Spleen (tissue), 11 donors: ENCODE results near the gene GNAZ. TPM values are rescaled to one million over a fixed set of nuclear protein-coding genes. Genes with fewer than 3 reads are reported as not detected.

ENCODE experiments used
- DNase-seq: peaks from one replicate; pipeline ENCODE4 v3.0.0-alpha.2; 2020
- H3K27ac ChIP-seq, 8 donors: fragments of 200-600 bp; sonication (generic) in 7 of 8; 1 replicate in 4 of 8; 2 replicates in 4 of 8; pipeline versions ENCODE4 v1.5.0 to v1.8.0; 2016 to 2021; ENCODE audit warnings: inconsistent platforms in 4 of 8, mild to moderate bottlenecking in 4 of 8, moderate library complexity in 1 of 8
- H3K27me3 ChIP-seq, 7 donors: fragments of 200-600 bp; sonication (generic) in 6 of 7; replicated peaks in 1 of 7; 1 replicate in 4 of 7; 2 replicates in 3 of 7; pipeline versions ENCODE4 v1.5.0 to v1.8.0; 2016 to 2021; ENCODE audit warnings: inconsistent platforms in 3 of 7, mild to moderate bottlenecking in 1 of 7
- H3K36me3 ChIP-seq, 6 donors: fragments of 200-600 bp; sonication (generic) in 5 of 6; 1 replicate in 4 of 6; 2 replicates in 2 of 6; pipeline versions ENCODE4 v1.5.0 to v1.8.0; 2016 to 2021; ENCODE audit warnings: inconsistent platforms in 2 of 6
- H3K4me1 ChIP-seq, 6 donors: fragments of 200-600 bp; sonication (generic) in 5 of 6; 1 replicate in 3 of 6; 2 replicates in 3 of 6; pipeline versions ENCODE4 v1.5.0 to v1.8.0; 2016 to 2021; ENCODE audit warnings: inconsistent platforms in 3 of 6
- H3K4me3 ChIP-seq, 8 donors: fragments of 200-600 bp; sonication (generic) in 7 of 8; 1 replicate in 4 of 8; 2 replicates in 4 of 8; pipeline versions ENCODE4 v1.5.0 to v1.8.0; 2016 to 2021; ENCODE audit warnings: inconsistent platforms in 4 of 8, mild to moderate bottlenecking in 4 of 8, moderate library complexity in 2 of 8
- H3K9me3 ChIP-seq, 8 donors: fragments of 200-600 bp; sonication (generic) in 7 of 8; 1 replicate in 4 of 8; 2 replicates in 4 of 8; pipeline versions ENCODE4 v1.5.0 to v1.8.0; 2016 to 2021; ENCODE audit warnings: inconsistent platforms in 4 of 8
- CTCF ChIP-seq, 11 experiments: fragments of 200-600 bp in 7 of 11; fragments of 450-650 bp in 4 of 11; sonication (generic) in 4 of 11; IDR thresholded peaks in 8 of 11; conservative IDR thresholded peaks in 3 of 11; 1 replicate in 7 of 11; 2 replicates in 4 of 11; pipeline versions ENCODE4 v1.4.0 to v1.8.0; 2016 to 2021; ENCODE audit warnings: antibody characterized with exemption in 11 of 11, inconsistent platforms in 4 of 11, mild to moderate bottlenecking in 1 of 11
- POLR2A ChIP-seq, 3 donors: fragments of 450-650 bp; IDR thresholded peaks; one replicate each; pipeline ENCODE4 v1.5.1; 2017; ENCODE audit warnings: antibody characterized with exemption in 3 of 3, mild to moderate bottlenecking in 1 of 3
- POLR2AphosphoS5 ChIP-seq, 3 donors: sonication (generic); formaldehyde crosslinking; IDR thresholded peaks; one replicate each; pipeline ENCODE4 v1.5.1; 2017; ENCODE audit warnings: antibody characterized with exemption in 3 of 3
- WGBS, 5 donors: extraction: QIAGEN DNeasy Blood & Tissue Kit in 3 of 5; methylation state at CpG; one replicate each; pipeline versions ENCODE4 v1.1.5 to v1.1.7; 2013 to 2018; 5-methylcytosine and 5-hydroxymethylcytosine counted together
- intact Hi-C: fragments of 100-400 bp; cut with DNase I; formaldehyde crosslinking; loops from one replicate; pipeline ENCODE4 v1.15.0; 2023; ENCODE audit warnings: low total_unique reads
- polyA plus RNA-seq, 3 donors: library from polyadenylated mRNA; stranded (reverse); fragments of 200-250 nt; gene quantifications; one replicate each; pipeline ENCODE4 v1.2.1, GENCODE V29; 2013
- total RNA-seq, 7 donors: library from RNA; depleted of rRNA in 3 of 7; stranded (reverse); fragments of >200 nt in 3 of 7; fragmentation: NEBNext Ultra II Directional in 4 of 7; extraction: Animal tissue kit (Norgen Biotek cat#: 25700) in 4 of 7; gene quantifications; one replicate each; pipeline versions ENCODE4 v1.1.0 to v1.2.1, GENCODE V29; 2016 to 2021
- donor health status: healthy with polysubstance abuse.
- donor health status: DM: no; HTN: no; CAD: no; lungs with moderate emphysema.
- donor health status: DM: no; HTN: no; CAD: no.
- donor health status: Bipolar disorder and iron deficiency.
- donor health status: healthy.
- donor health status: DM: no; HTN: no; CAD: no.
- donor health status: DM: yes; HTN: yes; CAD: no.

Gene GNAZ
- total and polyA plus RNA-seq, 10 donors = 2.3 to 11.8 (median 6.8) TPM

DNA sequence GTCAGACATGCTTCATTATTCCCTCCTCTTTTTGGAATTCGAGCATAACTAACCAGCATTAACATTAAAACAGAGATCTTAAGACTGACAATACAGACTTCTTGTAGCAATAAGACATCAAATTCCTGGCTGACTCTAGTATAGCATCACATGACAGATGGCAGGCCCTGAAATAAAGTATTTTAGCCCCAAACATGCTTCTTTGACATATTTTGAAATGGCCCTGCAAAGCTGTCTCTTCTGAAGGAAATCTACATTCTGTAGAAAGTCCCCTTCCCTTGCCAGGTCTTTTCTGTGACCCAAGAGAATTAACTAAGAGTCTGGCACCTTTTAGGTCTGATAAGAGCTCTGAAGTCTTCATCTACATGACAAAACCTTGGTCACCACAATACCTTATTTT lies 38.5 kb upstream of the GNAZ start:
- no peaks in the 10 kb centered on the region for H3K27me3 ChIP-seq
- no peak for DNase-seq
- intact Hi-C loops = loop anchor here (10.0 kb wide), 1 partner anchor 57 kb away; no protein-coding TSS in a partner anchor
- no peaks in the 10 kb centered on the region for H3K36me3 ChIP-seq
- WGBS, 5 donors = 64 to 91% (median 79%) methylated on average over 1 of the region's 1 CpG
- peaks cover 5 to 26% (median 22%) of the 10 kb centered on the region in 6 donors for H3K4me1 ChIP-seq
- H3K4me3 ChIP-seq = no peak overlapping the region
- TF ChIP-seq POLR2AphosphoS5 (IDR thresholded peaks at IDR 0.05) (no peak), CTCF (IDR thresholded peaks at IDR 0.05 in 8 of 11, conservative IDR thresholded peaks at IDR 0.05 in 3 of 11) (no peak), POLR2A (IDR thresholded peaks at IDR 0.05) (no peak)
- H3K27ac ChIP-seq = no peak overlapping the region
- no peaks in the 10 kb centered on the region for H3K9me3 ChIP-seq

GRCh38 chr22:23032658-23033057 lies 37.7 kb upstream of the GNAZ start:
- WGBS, 5 donors = 79 to 94% (median 92%) methylated on average over 4 of the region's 4 CpGs

DNA sequence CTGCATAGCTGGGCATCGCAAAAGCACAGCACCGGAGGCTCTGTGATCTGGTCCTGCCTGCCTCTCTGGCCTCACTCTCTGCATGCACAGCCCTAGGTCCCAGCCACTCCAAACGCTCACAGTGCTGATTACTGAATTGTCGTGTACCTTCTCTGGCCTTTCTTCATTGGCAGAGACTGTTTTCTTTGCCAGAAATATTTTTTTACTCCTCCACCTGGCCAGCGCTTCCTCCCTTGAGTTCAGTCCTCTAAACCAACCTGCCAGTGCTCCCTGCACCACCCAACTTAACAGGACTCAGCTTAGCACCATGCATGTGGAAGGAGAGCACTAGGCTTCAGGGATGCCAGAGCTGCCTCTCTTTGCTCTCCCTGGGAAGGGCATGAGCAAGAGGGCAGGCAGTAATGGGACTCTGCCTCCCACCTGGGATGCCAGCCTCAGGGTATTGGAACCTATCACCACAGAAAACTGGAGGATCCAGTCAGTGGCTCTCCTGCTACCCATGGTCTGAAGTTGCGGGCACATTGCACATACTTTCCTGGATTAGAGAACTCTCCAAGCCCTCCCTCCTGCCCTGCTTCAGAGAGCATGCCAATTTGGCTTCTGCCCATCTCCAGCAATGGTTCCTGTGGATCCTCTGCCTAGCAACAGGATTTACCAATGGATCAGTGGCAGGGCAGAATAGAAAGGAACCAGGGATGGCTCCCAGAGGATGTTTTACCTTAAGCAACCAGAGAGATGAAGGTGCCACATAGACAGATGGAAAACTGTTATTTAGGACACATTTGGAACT lies 37.0 kb upstream of the GNAZ start:
- H3K4me1 ChIP-seq = peaks cover 5 to 41% (median 33%) of the 10 kb centered on the region in 6 donors
- H3K4me3 ChIP-seq = no peak overlapping the region
- no peak for TF ChIP-seq POLR2A (IDR thresholded peaks at IDR 0.05)
- no peak for TF ChIP-seq CTCF (IDR thresholded peaks at IDR 0.05 in 8 of 11, conservative IDR thresholded peaks at IDR 0.05 in 3 of 11)
- TF ChIP-seq POLR2AphosphoS5 (IDR thresholded peaks at IDR 0.05) = no peak
- intact Hi-C loops = loop anchor here (10.0 kb wide), 1 partner anchor 59 kb away; no protein-coding TSS in a partner anchor
- H3K27me3 ChIP-seq = peaks cover 0 to 3% (median 0%) of the 10 kb centered on the region in 7 donors
- H3K36me3 ChIP-seq = no peaks in the 10 kb centered on the region
- WGBS, 5 donors = 89 to 95% (median 91%) methylated on average over 6 of the region's 6 CpGs
- H3K9me3 ChIP-seq = no peaks in the 10 kb centered on the region
- H3K27ac ChIP-seq = no peak overlapping the region
- DNase-seq = no peak

More at GRCh38 chr22:23032658-23033057, 37.7 kb upstream of the GNAZ start:
- H3K4me1 ChIP-seq = peaks cover 5 to 35% (median 31%) of the 10 kb centered on the region in 6 donors
- no peaks in the 10 kb centered on the region for H3K36me3 ChIP-seq
- intact Hi-C loops = loop anchor here (10.0 kb wide), 1 partner anchor 58 kb away; no protein-coding TSS in a partner anchor
- TF ChIP-seq POLR2AphosphoS5 (IDR thresholded peaks at IDR 0.05) = no peak
- no peak for TF ChIP-seq POLR2A (IDR thresholded peaks at IDR 0.05)
- no peak for TF ChIP-seq CTCF (IDR thresholded peaks at IDR 0.05 in 8 of 11, conservative IDR thresholded peaks at IDR 0.05 in 3 of 11)
- no peaks in the 10 kb centered on the region for H3K27me3 ChIP-seq
- no peaks in the 10 kb centered on the region for H3K9me3 ChIP-seq
- no peak overlapping the region for H3K4me3 ChIP-seq
- DNase-seq = no peak
- no peak overlapping the region for H3K27ac ChIP-seq
